Measurements from ENCODE around the gene EPM2A.
A peak's percentile ranks its signal among the peaks of the same experiment; 100 is the strongest.

The EPM2A gene

DNA sequence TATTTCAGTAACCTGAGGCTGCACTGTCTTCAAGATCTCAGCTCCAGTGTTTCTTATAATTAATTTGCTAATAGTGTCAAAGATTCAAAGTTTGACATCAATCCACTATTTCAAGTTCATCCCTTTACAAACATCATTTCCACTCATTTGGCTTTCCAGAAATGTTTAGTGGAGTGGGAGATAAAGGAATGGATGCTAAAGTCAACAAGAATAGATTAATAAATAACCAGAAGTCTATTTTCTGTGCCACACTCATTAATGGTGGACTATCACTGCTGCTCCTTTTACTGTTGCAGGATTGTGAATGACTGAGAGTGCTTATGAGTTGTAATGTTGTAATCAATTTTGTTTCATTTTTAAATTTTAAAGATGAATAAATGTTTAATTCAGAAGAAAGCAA lies 28.4 kb upstream of the EPM2A start:
- no peak for DNase-seq (ENCODE audit: low read depth)
- TF ChIP-seq, protein P1, sequence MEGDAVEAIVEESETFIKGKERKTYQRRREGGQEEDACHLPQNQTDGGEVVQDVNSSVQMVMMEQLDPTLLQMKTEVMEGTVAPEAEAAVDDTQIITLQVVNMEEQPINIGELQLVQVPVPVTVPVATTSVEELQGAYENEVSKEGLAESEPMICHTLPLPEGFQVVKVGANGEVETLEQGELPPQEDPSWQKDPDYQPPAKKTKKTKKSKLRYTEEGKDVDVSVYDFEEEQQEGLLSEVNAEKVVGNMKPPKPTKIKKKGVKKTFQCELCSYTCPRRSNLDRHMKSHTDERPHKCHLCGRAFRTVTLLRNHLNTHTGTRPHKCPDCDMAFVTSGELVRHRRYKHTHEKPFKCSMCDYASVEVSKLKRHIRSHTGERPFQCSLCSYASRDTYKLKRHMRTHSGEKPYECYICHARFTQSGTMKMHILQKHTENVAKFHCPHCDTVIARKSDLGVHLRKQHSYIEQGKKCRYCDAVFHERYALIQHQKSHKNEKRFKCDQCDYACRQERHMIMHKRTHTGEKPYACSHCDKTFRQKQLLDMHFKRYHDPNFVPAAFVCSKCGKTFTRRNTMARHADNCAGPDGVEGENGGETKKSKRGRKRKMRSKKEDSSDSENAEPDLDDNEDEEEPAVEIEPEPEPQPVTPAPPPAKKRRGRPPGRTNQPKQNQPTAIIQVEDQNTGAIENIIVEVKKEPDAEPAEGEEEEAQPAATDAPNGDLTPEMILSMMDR (IDR thresholded peaks at IDR 0.05; ENCODE audit: low read depth, low read length), result no peak
- TF ChIP-seq, protein P2, sequence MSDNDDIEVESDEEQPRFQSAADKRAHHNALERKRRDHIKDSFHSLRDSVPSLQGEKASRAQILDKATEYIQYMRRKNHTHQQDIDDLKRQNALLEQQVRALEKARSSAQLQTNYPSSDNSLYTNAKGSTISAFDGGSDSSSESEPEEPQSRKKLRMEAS (IDR thresholded peaks at IDR 0.05; ENCODE audit: low read depth, low read length), result no peak
- TF ChIP-seq POLR2A (IDR thresholded peaks at IDR 0.05; ENCODE audit: extremely low read depth, insufficient read length), result no peak
- no peak for TF ChIP-seq MYC (IDR thresholded peaks at IDR 0.05; ENCODE audit: low read depth, low read length)

DNA sequence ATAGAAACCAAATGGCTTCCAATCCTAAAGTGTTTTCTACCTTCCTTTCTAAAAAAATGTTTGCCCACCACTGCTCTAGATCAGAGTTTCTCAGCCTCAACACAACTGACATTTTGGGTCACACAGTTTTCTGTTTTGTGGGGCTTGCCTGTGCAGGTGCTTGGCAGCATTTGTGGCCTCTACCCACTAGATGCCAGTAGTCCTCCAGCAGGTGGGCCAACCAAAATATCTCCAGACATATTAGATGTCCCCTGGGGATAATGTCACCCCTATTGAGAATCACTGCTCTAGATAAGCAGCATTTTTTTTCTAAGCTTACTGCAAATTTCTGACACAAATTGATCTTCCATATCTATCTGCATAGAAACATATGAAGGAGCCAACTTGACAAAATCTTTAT lies 26.3 kb upstream of the EPM2A start:
- no peak overlapping the region for H3K4me3 ChIP-seq (ENCODE audit: low read depth, low read length)
- TF ChIP-seq MYC (IDR thresholded peaks at IDR 0.05; ENCODE audit: low read depth, low read length) (no peak), POLR2A (IDR thresholded peaks at IDR 0.05; ENCODE audit: extremely low read depth, insufficient read length) (no peak)
- TF ChIP-seq, protein P2 (IDR thresholded peaks at IDR 0.05; ENCODE audit: low read depth, low read length), result no peak
- TF ChIP-seq, protein P1 (IDR thresholded peaks at IDR 0.05; ENCODE audit: low read depth, low read length), result no peak
- DNase-seq (ENCODE audit: low read depth), result no peak

More for the DNA sequence above, 28.4 kb upstream of the EPM2A start:
- no peak overlapping the region for H3K4me3 ChIP-seq (ENCODE audit: low read depth, low read length)

DNA sequence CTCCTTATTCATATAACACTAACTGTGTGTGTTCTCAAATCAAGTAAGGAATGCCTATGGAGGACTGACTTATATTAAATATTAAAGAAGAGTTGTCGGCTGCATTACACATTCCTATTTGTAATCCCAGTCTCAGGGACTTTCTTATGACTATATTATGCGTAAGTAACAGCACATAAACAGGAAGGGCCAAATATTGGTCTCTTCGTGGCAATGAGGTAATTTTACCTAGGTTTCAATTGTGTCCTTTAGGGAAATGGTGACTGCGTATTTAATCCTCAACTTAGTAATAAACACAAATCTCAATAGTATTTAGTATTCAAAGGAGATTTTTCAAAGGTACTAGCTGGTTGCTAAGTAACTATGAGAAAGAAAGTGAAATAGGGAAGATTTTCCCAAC lies 22.8 kb upstream of the EPM2A start:
- no peak overlapping the region for H3K4me3 ChIP-seq (ENCODE audit: low read depth, low read length)
- TF ChIP-seq, protein P2 (IDR thresholded peaks at IDR 0.05; ENCODE audit: low read depth, low read length), result no peak
- TF ChIP-seq POLR2A (IDR thresholded peaks at IDR 0.05; ENCODE audit: extremely low read depth, insufficient read length) (no peak), MYC (IDR thresholded peaks at IDR 0.05; ENCODE audit: low read depth, low read length) (no peak)
- TF ChIP-seq, protein P1 (IDR thresholded peaks at IDR 0.05; ENCODE audit: low read depth, low read length), result no peak
- no peak for DNase-seq (ENCODE audit: low read depth)

DNA sequence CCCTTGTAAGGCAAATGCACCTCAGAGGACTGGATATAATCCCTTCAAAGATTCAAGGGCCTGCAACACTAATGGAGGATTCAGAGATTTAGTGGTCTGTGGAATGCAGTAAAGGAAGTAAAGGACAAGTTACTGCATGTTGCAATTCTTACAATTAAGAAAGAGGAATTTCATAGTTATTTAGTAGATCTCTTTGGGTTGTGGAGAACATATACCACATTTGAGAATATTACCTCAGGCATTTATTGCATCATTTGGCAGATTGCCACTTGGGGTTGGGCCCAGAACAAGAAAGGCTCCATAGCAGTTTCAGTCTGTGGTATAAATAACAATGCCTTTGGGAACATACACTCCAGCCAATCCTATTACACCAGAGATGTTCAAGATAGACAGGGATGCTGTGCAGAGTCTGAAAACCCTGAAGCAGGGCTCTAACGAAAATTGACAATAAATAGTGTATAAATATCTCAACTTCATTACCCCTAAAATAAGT lies 20.9 kb upstream of the EPM2A start:
- no peak for TF ChIP-seq POLR2A (IDR thresholded peaks at IDR 0.05; ENCODE audit: extremely low read depth, insufficient read length)
- TF ChIP-seq MYC (IDR thresholded peaks at IDR 0.05; ENCODE audit: low read depth, low read length), result no peak
- TF ChIP-seq, protein P1 (IDR thresholded peaks at IDR 0.05; ENCODE audit: low read depth, low read length), result no peak
- TF ChIP-seq, protein P2 (IDR thresholded peaks at IDR 0.05; ENCODE audit: low read depth, low read length), result no peak
- no peak overlapping the region for H3K4me3 ChIP-seq (ENCODE audit: low read depth, low read length)
- peak; percentile 75 for DNase-seq (ENCODE audit: low read depth)

DNA sequence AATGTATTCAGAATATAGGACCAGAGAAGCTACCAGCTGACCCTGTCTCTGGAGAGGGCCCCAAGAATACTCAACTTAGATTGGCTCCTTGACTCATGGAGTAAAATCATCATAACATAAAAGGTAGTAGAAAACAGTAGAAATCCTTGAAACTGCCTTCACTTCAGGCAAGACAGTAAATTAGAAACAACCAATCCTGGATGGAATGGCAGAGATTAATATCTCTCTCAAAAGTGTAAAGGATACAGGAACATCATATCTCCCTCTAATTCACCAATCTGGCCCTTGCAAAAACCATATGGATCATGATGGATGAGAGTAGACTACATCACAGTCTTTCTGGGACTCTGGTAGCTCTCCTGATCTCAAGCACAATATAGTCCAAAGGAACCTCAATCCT lies 20.4 kb upstream of the EPM2A start:
- no peak overlapping the region for H3K4me3 ChIP-seq (ENCODE audit: low read depth, low read length)
- TF ChIP-seq MYC (IDR thresholded peaks at IDR 0.05; ENCODE audit: low read depth, low read length), result no peak
- TF ChIP-seq, protein P1 (IDR thresholded peaks at IDR 0.05; ENCODE audit: low read depth, low read length), result no peak
- no peak for DNase-seq (ENCODE audit: low read depth)

DNA sequence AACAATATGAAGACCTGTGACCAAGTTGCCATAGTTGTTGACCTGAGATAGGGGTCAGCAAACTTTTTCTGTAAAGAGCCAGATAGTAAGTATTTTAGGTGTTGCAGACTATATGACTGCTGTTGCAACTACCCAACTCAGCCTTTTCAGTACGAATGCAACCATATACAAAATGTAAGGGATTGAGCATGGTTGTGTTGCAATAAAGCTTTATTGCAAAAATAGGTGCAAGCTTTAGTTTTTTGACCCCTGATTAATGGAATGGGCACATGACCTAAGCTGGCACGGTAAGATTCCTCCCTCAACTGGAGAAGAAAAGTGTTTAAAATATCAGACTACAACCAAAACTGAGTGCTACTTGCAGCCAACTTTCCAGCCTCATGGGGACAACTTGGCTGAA lies 17.3 kb upstream of the EPM2A start:
- DNase-seq (ENCODE audit: low read depth), result no peak
- TF ChIP-seq, protein P2 (IDR thresholded peaks at IDR 0.05; ENCODE audit: low read depth, low read length), result no peak
- TF ChIP-seq MYC (IDR thresholded peaks at IDR 0.05; ENCODE audit: low read depth, low read length) (no peak), POLR2A (IDR thresholded peaks at IDR 0.05; ENCODE audit: extremely low read depth, insufficient read length) (no peak)
- TF ChIP-seq, protein P1 (IDR thresholded peaks at IDR 0.05; ENCODE audit: low read depth, low read length), result no peak
- no peak overlapping the region for H3K4me3 ChIP-seq (ENCODE audit: low read depth, low read length)
